Activated naive CD8-positive, alpha-beta T cell treated with anti-CD3 and anti-CD28 coated beads for 36 hours (primary cell): ENCODE measurements around the gene AATF. TPM values are rescaled to one million over a fixed set of nuclear protein-coding genes. Genes with fewer than 3 reads are reported as not detected.
A peak's percentile ranks its signal among the peaks of the same experiment; 100 is the strongest.

Experiments used
- DNase-seq: peaks from one replicate; pipeline ENCODE4 v3.0.0; 2021
- H3K27ac Mint-ChIP-seq: one replicate; pipeline ENCODE4 v1.8.0; 2022; ENCODE audit warnings: mild to moderate bottlenecking, moderate library complexity, mixed read lengths
- H3K27me3 Mint-ChIP-seq: one replicate; pipeline ENCODE4 v1.8.0; 2022; ENCODE audit warnings: mild to moderate bottlenecking, mixed read lengths
- H3K36me3 Mint-ChIP-seq: one replicate; pipeline ENCODE4 v1.8.0; 2021; ENCODE audit warnings: mild to moderate bottlenecking, mixed read lengths
- H3K4me1 Mint-ChIP-seq: one replicate; pipeline ENCODE4 v1.8.0; 2021; ENCODE audit warnings: mixed read lengths
- H3K4me3 Mint-ChIP-seq: one replicate; pipeline ENCODE4 v1.8.0; 2022; ENCODE audit warnings: mild to moderate bottlenecking, moderate library complexity, mixed read lengths
- H3K9me3 Mint-ChIP-seq: one replicate; pipeline ENCODE4 v1.8.0; 2022; ENCODE audit warnings: mixed read lengths
- total RNA-seq, 2 experiments: library from RNA; stranded (reverse); gene quantifications; one replicate each; pipeline ENCODE4 v1.2.3, GENCODE V29; 2021

Gene AATF
- total RNA-seq, 2 experiments from 2014 or later: 116 to 117 TPM

DNA sequence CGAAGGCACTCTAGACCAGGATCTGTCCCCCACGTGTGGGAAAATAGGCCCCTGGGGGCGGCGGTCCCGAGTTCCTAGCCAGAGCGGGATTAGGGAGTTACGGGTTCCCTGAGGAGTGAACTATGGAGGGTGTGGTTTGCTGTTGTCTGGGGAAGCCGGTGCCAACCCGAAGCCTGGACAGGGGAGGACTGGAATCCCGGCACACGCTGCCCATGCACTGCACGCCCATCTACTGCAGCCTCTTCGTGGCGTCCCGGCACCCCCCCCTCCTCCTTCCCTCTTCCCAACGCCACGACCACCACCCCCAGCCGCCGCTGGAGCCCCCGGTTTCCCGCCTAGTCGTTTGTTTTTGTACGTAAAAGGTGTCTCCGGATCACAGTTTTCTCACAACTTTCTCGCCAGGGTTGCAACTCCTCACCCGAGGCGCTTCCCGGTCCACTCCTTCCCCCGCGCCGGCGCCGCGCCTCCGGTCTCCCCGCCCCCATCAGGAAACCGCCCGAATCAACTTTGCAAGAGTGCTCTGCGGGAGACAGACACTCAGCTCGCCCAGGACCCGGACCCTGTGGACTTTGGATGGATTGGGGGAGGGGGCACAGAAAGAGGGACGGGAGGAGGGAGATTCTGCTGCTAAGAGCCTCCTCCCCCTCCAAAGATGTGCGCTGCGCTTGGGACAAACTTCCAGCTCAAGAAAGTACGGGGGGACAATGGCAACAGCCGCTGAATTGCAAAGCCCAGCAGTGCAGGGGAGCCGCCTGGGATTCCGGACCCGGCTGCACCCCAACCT lies 12.9 kb upstream of the AATF start:
- H3K4me1 Mint-ChIP-seq: peaks cover 62% of the 10 kb centered on the region
- H3K9me3 Mint-ChIP-seq: no peaks in the 10 kb centered on the region

DNA sequence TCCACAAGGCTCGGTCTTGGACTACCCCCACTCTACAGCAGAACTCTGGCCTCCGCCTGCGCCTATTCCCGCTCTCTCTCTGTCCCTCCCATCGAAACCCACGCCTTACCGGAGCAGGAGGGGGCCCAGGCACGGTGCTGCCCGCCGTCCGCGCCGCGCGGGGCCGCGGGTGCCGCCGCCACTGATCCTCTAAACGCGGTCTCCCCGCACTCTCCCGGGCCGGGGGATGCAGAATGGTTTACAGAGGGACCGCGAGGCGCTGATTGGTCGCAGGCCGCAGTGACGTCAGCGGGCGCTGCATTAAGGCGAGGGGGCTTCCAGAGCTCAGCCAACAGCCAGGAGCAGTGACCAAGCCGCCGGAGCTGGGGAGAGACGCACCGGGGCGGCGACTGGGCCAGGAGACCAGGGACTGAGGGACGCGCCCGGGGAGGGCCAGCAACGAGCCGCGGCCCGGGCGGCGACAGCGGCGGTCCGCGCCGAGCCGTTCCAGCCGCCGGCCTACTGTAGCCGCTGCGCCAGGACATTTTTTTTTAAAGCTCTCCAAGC lies 12.2 kb upstream of the AATF start:
- H3K27ac Mint-ChIP-seq: no peak overlapping the region
- peaks cover 99% of the 10 kb centered on the region for H3K27me3 Mint-ChIP-seq
- DNase-seq: no peak
- no peaks in the 10 kb centered on the region for H3K9me3 Mint-ChIP-seq
- H3K4me1 Mint-ChIP-seq: peaks cover 62% of the 10 kb centered on the region
- H3K36me3 Mint-ChIP-seq: no peaks in the 10 kb centered on the region
- H3K4me3 Mint-ChIP-seq: peak overlapping the region; percentile 45

More for the DNA sequence above, 12.9 kb upstream of the AATF start:
- peaks cover 99% of the 10 kb centered on the region for H3K27me3 Mint-ChIP-seq
- DNase-seq: no peak
- no peak overlapping the region for H3K27ac Mint-ChIP-seq
- peak overlapping the region; percentile 45 for H3K4me3 Mint-ChIP-seq
- no peaks in the 10 kb centered on the region for H3K36me3 Mint-ChIP-seq

DNA sequence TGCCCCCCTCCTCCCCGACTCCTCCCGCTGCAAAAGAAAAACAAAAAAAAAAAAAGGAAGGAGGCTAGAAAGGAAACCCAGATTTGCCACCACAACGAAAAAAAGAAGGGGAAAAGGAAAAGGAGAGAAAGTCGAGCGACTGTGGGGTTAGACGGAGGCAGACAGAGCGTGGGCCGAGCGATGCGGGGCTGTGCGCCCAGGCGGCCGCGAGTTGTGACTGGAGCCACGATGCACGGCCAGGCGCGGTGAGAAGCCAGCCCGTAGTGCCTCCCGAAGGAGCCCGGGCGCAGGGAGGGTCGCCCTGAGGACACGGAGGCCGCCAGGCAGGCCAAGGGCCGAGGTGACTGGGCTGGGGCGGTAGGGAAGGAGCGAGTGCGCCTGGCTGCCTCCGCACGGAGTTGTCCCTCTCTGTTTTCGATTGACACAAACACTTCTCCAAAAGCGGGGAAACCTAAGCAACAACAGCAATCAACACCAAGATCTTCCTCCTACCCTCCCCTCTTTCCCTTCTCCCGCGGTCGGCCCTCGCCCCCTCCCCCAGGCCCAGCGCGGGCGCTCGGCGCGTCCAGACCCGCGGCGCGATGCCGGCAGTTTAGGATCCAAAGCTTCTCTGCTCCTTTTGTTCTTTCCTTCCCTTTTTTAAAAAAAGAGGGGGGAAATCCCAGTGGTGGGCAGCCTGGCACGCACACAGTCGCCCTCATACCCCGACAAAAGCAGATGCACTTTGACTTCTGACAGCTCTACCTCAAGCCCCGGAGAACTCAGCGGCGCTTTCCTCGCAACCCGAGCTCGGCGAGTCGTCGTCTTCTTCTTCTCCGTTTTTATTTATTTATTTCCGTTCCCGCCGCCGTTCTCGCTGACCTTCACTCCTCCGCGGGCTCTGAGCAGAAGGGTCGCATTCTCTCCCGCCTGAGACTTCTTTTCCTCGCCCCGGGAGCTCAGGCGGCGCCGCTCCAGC lies 11.5 kb upstream of the AATF start, which contains the start of gene LHX1:
TSS of gene LHX1 (plus strand) at position 475 of the 958 bp plus-strand sequence. CDS start 723 bp downstream, outside the sequence.
- DNase-seq: no peak
- H3K36me3 Mint-ChIP-seq: no peaks in the 10 kb centered on the region
- no peak within 1 kb of the TSS for H3K27ac Mint-ChIP-seq
- H3K27me3 Mint-ChIP-seq: peaks cover 96% of the 10 kb centered on the region
- H3K4me3 Mint-ChIP-seq: peak within 1 kb of the TSS; percentile 73
- H3K9me3 Mint-ChIP-seq: no peaks in the 10 kb centered on the region
- H3K4me1 Mint-ChIP-seq: peaks cover 59% of the 10 kb centered on the region

DNA sequence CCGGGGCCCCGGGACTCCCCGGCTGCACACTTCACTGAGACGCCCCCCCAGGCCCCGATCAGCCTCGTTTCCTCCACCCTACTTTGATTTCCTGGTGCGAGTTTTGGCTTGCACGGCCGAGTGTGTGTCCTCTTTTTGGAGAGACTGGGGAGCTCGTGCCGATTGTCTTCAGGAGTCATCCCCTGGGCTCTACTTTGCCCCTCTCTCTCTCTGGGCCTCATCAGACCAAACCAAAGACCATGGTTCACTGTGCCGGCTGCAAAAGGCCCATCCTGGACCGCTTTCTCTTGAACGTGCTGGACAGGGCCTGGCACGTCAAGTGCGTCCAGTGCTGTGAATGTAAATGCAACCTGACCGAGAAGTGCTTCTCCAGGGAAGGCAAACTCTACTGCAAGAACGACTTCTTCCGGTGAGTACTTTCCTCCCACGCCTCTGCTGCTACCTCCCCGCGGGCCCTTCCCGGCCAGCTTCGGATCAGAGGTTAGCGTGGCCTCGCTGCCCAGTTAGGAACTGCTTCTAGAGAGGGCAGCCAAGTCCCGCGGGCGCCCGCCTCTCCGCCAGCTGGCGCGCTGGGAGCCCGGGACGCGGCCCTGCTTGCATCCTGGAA lies 10.7 kb upstream of the AATF start:
- Mint-ChIP-seq H3K4me3 (peak overlapping the region; percentile 73), H3K9me3 (no peaks in the 10 kb centered on the region), H3K4me1 (peaks cover 53% of the 10 kb centered on the region), H3K27ac (no peak overlapping the region), H3K27me3 (peaks cover 90% of the 10 kb centered on the region), H3K36me3 (no peaks in the 10 kb centered on the region)
- no peak for DNase-seq

DNA sequence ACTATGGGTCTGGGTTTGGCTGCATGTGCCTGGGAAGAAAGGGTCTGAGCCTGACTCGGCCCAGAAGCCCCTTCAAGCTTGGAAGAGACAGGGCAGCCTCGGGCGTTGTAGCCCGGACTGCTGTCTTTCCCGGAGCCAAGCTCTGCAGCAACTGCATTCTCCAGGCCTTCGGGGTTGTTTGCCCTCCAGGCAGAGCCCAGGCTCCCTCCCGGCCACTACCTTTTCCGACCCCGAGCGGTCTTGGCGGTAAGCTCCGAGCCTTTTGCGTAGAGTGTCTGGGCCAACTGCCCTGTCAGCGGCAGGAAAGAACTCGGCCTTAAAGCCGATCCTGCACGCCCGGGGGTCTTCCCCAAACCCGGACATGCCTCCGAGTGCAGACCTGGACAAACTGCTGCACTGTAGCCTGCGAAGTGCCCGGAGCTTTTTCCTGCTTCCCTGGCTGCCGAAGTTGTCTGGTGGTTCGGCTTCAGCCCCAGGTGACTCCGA lies 10.1 kb upstream of the AATF start:
- peaks cover 52% of the 10 kb centered on the region for H3K4me1 Mint-ChIP-seq
- no peaks in the 10 kb centered on the region for H3K36me3 Mint-ChIP-seq
- DNase-seq: no peak
- H3K4me3 Mint-ChIP-seq: peak overlapping the region; percentile 4
- no peaks in the 10 kb centered on the region for H3K9me3 Mint-ChIP-seq
- H3K27ac Mint-ChIP-seq: no peak overlapping the region
- H3K27me3 Mint-ChIP-seq: peaks cover 90% of the 10 kb centered on the region

DNA sequence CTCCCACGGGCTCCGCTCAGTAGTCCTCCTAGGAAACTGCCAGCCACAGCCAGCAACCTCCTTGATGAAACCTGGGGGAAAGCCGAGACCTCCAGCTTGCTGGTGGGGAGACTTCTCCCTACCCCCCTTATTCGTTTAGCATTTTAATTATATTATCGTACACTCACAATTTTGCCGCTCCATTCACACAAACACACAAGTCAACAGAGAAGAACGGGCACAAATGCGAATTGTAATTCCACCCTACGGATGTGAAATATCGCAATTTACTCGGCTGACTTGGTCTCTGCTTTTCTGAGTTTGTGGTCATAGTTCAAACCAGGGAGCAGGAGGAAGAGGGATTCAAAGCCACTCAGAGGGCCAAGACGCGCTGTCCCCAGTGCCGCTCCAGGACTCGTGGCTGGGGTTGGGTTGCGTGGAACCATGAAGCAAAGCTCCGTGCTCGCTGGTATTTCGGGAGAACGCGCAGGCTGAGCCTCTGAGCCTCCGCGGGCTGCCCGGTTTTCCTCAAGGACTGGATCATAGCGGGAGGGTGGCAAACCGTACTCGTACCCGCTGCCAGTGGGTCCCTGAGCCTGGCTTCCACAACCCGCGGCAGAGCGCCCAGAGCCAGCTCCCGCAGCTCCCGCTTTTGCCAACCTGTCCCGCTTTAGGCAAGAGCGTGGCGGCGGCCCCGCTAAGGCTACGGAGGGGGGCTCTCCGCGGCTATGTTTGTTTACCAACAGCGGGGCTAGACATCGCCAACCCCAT lies 9.5 kb upstream of the AATF start:
- Mint-ChIP-seq H3K27me3 (peaks cover 89% of the 10 kb centered on the region), H3K9me3 (no peaks in the 10 kb centered on the region), H3K27ac (no peak overlapping the region), H3K4me1 (peaks cover 47% of the 10 kb centered on the region), H3K4me3 (peak overlapping the region; percentile 4), H3K36me3 (no peaks in the 10 kb centered on the region)
- DNase-seq: no peak

DNA sequence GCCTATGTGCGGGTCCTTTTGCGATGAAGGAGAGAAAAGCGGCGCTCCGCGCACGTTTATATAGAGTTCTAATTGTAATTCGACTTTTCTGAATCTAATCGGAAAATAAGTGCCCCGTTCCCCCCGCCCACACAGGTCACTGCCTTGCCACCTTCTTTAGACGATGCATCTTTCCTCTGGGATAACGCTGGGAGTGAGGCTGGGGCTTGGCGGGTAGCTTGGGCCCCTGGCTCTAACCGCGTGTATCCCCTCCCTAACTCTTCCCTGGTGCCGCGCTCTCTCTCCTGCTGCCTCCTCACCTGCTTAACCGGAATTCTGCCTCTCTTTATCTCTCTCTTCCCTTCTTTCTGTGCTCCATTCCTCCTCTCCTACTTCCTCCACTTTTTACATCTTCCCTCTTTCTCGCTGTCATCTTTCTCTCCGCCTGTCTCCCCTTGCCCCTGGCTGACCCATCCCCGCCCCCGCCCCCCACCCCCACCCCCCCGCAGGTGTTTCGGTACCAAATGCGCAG lies 8.9 kb upstream of the AATF start:
- peaks cover 88% of the 10 kb centered on the region for H3K27me3 Mint-ChIP-seq
- no peaks in the 10 kb centered on the region for H3K36me3 Mint-ChIP-seq
- no peaks in the 10 kb centered on the region for H3K9me3 Mint-ChIP-seq
- H3K27ac Mint-ChIP-seq: no peak overlapping the region
- peaks cover 50% of the 10 kb centered on the region for H3K4me1 Mint-ChIP-seq
- no peak overlapping the region for H3K4me3 Mint-ChIP-seq
- no peak for DNase-seq

DNA sequence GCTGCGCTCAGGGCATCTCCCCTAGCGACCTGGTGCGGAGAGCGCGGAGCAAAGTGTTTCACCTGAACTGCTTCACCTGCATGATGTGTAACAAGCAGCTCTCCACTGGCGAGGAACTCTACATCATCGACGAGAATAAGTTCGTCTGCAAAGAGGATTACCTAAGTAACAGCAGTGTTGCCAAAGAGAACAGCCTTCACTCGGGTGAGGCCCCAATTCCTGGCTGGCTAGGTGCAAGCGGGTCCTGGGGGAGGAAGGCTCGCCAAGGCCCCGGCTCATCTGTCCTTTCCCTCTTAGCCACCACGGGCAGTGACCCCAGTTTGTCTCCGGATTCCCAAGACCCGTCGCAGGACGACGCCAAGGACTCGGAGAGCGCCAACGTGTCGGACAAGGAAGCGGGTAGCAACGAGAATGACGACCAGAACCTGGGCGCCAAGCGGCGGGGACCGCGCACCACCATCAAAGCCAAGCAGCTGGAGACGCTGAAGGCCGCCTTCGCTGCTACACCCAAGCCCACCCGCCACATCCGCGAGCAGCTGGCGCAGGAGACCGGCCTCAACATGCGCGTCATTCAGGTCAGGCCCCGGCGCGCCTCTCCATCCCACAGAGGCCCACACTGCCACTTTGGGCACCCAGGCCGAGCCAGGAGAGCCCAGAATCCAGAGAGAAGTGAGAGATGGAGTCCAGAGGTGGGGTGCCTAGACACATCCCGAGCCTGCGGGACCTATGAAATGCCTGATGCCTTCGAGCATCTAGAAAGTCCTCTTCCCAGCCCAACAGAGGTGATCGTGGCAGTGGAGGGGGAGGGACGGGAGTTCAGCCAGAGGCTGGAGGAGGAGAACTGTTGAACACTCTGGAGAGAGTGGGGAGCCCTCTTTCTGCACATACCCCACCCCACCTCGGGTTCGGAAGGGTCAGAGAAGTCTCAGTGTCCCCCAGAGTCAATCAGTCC lies 8.2 kb upstream of the AATF start:
- Mint-ChIP-seq H3K36me3 (no peaks in the 10 kb centered on the region), H3K9me3 (no peaks in the 10 kb centered on the region), H3K27ac (no peak overlapping the region), H3K4me1 (peaks cover 47% of the 10 kb centered on the region), H3K4me3 (no peak overlapping the region), H3K27me3 (peaks cover 88% of the 10 kb centered on the region)
- no peak for DNase-seq

DNA sequence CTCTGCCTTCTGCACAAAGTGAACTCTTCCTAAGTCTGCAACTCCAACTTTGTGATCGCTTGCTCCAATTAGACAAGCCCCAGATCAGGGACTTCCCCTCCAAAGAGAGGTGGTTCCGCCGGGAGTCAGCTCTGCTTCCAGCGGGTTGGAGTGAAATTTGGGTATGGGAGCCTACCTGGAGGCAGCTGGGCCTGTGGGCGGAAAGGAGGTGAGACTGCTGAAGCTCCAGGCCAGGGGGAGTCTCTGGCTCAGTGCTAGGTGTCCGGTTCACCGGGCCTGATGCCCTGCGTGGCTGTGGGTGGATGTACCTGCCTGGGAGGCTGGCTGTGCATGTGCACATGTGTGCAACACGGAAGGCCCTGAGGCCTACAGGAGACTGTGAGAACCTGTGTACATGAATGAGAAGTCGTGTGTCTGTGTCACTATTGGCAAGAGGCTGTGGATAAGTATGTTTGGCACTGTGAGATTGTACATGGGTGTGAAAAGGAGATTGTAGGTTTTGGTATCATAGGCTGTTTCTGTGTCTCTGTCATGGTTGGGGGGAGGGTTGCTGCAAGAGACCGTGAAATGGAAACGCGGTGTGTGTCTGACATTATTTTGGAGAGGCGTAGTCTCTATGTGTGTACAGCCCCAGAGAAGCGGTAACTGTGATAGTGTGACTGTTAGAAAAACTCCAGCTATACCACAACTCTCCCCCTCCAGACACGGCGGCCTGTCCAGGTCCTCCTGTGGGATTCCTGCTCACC lies 7.3 kb upstream of the AATF start:
- Mint-ChIP-seq H3K27me3 (peaks cover 88% of the 10 kb centered on the region), H3K4me1 (peaks cover 39% of the 10 kb centered on the region), H3K4me3 (no peak overlapping the region), H3K27ac (no peak overlapping the region), H3K9me3 (no peaks in the 10 kb centered on the region), H3K36me3 (no peaks in the 10 kb centered on the region)
- DNase-seq: no peak

DNA sequence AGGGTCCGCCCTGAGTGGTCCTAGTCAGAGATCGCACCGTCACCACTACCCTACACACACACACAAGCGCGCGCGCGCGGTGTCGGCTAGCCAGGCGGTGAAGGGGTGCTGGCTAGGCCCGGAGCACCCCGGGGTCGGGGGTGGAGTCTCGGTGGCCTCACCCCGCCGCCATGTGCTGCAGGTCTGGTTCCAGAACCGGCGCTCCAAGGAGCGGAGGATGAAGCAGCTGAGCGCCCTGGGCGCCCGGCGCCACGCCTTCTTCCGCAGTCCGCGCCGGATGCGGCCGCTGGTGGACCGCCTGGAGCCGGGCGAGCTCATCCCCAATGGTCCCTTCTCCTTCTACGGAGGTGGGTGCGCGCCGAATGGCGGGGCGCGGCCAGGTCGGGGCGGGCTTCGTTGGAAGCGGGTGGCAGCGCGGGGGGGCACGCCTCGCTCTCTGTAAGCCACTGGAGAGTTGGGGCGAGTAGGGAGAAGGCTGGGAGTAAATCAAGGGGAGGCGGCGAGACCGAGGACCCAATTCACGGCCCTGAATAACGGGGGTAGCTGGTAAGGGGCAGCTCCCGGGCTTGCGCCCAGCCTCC lies 6.6 kb upstream of the AATF start:
- Mint-ChIP-seq H3K36me3 (no peaks in the 10 kb centered on the region), H3K27me3 (peaks cover 88% of the 10 kb centered on the region), H3K27ac (no peak overlapping the region), H3K9me3 (no peaks in the 10 kb centered on the region), H3K4me1 (peaks cover 42% of the 10 kb centered on the region), H3K4me3 (no peak overlapping the region)
- no peak for DNase-seq

DNA sequence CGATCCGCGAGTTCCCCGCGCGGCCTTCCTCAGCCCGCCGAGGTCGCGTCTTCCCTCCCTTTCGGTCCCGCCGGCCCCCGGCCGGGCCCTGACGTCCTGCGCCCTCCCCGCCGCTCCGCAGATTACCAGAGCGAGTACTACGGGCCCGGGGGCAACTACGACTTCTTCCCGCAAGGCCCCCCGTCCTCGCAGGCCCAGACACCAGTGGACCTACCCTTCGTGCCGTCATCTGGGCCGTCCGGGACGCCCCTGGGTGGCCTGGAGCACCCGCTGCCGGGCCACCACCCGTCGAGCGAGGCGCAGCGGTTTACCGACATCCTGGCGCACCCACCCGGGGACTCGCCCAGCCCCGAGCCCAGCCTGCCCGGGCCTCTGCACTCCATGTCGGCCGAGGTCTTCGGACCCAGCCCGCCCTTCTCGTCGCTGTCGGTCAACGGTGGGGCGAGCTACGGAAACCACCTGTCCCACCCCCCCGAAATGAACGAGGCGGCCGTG lies 6.1 kb upstream of the AATF start:
- DNase-seq: no peak
- Mint-ChIP-seq H3K27me3 (peaks cover 88% of the 10 kb centered on the region), H3K9me3 (no peaks in the 10 kb centered on the region), H3K4me3 (no peak overlapping the region), H3K27ac (no peak overlapping the region), H3K36me3 (no peaks in the 10 kb centered on the region), H3K4me1 (peaks cover 41% of the 10 kb centered on the region)
